NCI-H1417 treated with DMSO at 0.1 percent for 48 hours (cell line): ENCODE measurements around the gene VPS37C.

ENCODE experiments used
- DNase-seq: peaks from one replicate; lab custom pipeline; 2025; lab: John Stamatoyannopoulos, UW

Gene VPS37C

DNA sequence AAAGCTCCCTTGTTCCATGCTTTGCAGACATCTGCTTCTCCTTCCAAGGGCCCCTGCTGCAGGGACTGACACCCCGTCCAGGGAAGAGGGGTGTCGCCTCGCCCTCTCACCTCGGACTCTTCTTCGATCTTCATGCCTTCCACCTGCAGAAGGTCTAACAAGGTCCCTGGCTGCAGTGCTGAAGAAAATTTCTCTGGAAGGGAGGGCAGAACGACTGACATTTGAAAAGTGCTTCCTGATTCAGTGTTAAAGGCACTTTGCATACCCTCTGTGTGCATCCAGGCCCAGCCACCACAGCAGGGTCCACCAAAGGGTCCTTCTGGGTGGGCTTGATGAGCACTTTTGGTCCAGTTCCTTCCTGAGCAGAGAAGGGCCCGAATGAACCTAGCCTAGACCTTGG, 28.1 kb downstream of the VPS37C start:
- no peak for DNase-seq

DNA sequence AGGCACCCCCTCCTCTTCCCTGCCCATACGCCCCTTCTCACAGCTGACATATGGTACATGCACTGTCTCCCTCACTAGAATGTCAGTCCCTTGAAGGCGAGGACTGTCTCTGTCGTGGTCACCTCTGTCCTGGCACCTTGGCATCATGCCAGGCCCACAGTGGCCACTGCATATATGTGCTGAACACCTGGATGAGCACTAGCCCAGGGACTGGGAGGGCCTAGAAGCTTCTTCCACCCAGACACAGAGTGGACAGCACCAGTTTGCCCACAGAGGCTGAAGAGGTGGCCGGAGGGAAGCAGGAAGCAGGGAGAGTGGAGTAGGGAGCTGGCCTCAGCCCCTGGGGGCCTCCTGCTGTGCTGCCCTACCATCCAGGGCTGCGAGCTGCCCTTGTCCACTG, 28.6 kb downstream of the VPS37C start:
- no peak for DNase-seq

DNA sequence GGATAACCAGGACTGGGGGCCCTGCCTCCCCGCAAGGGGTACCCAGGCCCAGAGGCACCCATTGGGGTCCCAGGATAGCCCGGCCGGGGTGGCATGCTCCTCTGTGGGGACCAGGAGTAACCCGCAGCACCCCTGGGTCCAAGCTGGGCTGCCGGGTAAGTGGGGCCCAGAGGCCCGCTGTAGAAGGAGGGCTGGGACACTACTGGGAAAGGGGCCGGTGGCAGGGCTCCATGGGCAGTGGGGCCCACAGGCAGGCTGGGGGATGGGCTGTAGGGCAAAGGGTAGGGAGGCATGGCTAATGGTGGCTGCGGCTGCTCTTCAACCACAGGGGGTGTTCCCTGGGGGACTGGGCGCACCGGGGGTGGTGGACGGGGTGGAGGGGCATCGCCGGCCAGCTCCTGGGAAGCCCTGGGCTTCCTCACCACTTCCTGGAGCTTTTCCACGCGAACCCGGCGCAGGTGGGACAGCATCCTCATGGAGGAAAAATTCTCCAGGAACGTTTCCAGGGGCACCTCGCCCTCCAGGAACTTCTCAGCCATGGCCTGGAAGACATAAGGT, 29.1 kb downstream of the VPS37C start:
- DNase-seq, result no peak

DNA sequence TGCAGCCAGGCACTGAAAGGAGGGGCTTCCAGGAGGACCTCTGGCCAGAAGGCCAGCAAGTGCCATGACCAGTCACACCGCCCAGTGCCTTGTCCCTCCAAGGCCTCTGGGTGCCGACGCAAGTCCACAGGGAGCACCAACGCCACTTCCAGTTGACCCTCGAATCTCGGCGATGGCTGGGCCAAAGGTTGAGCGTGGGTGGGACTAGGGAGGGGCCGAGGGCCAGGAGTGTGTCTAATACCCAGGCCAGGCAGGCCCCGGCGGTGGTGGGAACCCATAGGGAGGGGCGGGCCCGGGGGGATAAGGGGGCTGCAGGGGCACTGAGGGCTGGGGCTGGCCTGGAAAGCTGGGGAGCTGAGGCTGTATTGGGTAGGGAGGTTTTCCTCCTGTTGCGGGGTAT, 29.6 kb downstream of the VPS37C start:
- no peak for DNase-seq

DNA sequence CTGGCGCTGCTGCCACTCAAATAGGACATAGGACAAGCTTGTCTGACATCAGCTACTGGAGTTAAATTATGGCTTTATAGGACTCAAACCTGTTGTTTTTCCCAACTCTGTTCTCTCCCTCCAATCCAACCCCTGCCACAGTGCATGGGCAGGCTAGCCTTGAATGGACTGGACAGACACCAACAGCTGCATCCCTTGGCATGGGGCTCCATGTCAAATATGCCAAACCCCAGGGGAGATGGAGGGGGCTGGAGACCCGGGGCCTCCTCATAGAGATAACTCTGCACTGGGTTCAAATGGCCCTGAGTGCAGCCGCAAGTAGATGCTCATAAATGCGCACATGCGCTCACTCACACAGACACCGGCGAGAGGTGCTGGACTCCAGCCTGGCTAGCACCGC, 30.0 kb downstream of the VPS37C start:
- DNase-seq, result no peak

DNA sequence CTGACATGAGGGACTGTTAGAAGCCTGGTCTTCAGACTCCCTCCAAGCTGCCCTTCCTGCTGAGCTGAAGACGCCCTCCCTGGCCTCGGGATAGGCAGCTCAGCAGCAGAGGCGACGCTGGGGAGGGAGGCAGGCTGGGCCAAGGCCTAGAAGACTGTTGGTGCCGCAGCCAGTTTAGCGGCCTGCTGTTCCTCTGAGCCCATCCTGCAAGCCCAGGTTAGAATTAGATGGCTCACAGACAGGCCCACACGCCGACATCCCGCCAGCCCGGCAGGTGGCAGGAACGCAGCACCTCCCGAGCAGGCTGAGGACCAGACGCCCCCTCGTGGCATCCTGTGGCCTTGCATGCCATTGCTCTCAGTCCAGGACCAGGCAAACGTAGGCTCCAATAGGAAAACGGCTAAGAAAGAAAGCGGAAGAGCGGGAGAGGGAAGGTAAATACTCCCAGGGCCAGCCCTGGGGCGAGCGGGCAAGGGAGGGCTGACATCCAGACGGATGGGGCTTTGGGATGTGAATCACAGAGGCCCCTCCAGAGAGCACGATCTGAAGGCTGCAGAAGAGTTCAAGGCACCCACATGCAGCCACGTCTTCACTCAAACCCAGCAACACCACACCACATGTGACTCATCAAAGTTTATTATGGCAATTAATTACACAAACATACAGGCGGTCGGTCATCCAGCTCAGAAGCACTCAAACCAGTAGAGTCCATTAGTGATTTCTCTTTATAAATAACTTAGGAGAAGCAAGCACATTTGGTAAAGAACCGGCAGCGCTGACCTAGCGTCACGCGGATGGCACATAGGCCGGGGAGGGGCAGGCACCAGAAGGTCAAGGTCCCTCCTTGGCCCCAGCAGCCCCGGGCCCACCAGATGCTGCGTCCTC, 31.3 kb downstream of the VPS37C start:
- DNase-seq, result no peak

DNA sequence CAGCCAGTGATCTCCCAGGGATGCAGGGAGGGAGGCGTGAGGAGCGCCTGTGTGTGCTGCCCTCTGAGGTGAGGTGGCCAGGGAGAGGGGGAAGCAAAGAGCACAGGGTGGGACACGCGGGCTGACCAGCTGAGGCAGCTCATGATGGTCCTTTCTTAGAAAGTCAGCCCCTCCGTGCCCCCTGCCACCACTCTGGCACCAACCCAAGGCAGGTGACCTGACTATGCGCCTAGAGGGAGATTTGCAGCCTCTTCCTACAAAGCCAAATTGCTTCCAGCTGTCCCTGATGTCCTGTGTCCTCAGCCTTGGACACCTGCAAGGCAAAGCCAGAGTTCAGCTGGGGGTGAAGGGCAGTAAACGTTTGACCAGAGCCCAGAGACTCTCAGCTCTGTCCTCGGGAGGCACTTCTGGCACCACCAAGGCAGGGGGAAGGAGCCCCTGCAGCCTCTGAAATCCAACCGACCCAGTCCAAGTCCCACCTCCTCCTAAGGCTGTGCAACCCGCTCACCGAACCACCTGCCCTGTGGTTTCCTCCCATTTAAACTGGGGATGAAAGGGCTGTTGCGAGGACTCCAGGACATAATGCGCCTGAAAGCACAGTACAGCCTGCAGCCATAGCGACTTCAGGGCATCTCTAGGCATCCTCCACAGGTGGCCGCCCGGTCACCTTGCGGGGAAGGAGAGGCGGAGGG, 32.1 kb downstream of the VPS37C start:
- no peak for DNase-seq

DNA sequence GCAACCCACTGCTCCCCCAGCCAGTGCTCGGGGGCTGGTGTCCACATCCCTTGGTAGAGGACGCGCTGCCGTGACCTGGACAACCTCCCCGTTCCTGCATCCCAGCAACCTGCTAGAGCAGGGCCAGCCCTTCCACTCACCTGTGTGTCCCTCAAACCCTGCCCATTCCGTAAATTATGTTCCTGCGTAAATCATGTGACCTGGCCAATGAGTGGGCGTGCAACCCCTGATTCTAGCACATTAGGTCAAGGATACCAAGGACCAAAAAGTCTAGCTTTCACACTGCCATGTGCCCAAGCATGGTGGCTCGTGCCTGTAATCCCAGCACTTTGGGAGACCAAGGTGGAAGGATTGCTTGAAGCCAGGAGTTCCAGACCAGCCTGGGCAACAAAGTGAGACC, 33.2 kb downstream of the VPS37C start:
- DNase-seq, result no peak

DNA sequence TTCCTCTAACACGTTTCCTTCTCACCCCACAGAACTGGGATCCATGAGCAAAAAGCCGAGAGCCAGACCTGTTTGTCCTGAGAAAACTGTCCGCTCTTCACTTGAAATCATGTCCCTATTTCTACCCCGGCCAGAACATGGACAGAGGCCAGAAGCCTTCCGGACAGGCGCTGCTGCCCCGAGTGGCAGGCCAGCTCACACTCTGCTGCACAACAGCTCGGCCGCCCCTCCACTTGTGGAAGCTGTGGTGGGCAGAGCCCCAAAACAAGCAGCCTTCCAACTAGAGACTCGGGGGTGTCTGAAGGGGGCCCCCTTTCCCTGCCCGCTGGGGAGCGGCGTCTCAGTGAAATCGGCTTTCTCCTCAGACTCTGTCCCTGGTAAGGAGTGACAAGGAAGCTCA, 35.0 kb downstream of the VPS37C start:
- DNase-seq, result no peak

DNA sequence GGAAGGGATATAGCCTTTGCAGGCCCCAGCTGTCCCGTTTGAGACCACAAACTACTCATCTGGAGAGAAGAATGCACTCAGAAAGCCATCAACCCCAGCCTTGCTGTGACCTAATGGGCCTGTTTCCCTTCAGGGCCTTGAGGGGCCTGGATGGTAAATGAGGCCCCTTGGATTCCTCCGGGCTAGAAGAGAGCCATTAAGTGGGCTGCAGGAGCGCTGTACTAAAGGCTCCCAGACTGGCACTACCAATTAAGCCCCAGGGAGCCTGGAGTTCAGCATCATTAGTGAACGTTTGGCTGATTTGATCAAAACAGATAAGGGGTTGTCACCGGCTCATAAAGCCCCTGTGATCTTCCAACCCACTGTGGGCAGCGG, 35.9 kb downstream of the VPS37C start:
- DNase-seq, result no peak

DNA sequence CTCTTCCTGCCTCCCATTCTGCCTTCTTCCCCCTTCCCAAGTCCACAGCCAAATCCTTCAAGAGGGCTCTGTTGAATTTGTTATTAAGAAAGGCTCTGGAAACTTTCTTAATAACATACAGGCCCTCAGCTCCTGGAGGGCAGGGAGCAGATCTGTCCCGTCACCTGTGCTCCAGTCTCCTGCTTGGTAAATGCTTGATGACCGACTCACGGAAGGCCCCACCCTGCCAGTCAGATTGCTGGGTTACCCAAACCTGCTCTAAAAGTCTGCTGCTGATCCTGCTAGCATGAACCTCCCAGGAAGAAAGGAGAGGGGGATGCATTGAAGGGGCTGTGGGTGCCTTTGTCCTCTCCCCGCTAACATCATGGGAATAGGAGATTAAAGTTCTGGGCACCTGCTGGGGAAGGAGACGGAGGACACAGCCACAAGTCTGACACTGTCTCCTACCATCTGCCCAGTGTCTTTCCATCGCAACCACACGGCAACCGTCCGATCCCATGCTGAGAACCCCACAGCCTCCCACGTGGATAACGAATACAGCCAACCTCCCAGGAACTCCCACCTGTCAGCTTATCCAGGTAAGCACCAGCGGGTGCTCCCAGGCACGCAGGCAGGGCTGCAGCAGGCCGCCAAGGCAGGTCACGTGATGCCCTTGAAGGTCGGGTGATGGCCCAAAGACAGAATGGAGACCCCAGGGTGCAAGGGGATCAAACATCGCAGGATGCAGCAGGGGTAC, 36.5 kb downstream of the VPS37C start:
- DNase-seq, result no peak

DNA sequence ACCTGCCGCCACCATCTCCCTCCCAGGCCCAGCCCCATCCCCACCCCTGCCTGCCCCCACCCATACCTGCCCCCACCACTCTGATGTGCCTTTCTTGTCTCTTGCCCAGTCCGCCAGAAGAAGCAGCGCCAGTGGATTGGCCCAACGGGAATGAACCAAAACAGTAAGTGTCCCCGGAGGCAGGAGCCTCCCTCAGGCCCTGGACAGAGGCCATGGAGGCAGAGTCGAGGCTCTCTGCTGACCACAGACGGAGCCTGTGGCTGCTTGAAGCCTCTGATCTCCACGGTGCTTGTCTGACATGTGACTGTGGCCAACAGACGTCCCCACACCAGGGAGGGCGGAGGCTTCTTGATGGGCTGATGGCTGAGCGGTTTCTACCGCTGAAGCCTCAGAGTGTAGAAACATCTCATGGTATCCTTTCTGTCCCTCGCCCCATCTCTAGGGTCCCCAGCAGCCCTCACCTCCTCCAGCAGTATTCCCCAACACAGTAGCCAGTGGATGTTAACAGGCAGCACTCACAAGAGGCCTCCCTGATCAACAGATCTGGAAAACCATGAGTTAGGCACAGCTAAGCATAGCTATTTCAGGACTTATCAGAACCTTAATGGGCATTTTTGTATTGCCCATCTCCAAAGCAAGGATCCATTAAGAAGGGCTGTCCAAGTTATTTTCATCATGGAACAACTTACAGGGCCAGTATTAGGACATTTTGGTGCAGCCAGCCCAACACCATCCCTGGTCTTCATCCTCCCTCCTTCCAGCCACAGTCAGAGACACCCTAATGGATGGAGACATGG, 37.3 kb downstream of the VPS37C start:
- no peak for DNase-seq

DNA sequence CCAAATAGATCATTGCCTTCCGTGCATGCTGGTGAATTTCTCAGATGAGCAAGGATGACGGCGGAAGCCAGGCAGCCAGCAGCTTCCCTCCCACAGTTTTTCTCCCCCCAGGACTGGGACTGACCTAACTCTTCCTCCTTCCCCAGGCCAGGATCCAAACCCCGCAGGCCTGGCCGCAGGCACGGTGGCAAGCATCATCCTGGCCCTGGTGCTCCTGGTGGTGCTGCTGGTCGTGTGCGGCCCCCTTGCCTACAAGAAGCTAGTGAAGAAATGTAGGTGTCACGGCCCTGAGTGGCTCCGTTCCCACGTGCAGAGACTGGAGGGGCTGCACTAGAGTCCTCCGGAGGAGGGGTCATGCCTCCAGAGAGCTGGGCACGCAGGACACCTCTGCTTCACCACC, 38.5 kb downstream of the VPS37C start:
- no peak for DNase-seq

DNA sequence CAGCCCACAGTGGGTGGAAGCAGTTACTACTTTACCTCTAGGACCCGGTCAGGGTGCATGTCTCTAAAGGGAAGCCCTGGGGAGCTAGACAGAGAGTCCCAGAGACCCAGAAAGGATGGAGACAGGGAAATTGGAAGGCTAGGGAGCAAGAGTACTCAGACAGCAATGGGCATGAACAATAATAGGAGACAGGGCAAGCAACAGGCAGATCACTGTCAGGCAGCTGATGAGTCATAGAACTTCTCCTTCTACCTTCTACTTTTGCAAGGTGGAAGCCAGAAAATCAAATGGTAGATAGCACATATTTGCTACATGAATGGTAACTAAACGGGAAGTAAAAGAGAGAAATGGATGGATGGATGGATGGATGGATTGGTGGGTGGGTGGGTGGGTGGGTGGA, 39.3 kb downstream of the VPS37C start:
- no peak for DNase-seq

DNA sequence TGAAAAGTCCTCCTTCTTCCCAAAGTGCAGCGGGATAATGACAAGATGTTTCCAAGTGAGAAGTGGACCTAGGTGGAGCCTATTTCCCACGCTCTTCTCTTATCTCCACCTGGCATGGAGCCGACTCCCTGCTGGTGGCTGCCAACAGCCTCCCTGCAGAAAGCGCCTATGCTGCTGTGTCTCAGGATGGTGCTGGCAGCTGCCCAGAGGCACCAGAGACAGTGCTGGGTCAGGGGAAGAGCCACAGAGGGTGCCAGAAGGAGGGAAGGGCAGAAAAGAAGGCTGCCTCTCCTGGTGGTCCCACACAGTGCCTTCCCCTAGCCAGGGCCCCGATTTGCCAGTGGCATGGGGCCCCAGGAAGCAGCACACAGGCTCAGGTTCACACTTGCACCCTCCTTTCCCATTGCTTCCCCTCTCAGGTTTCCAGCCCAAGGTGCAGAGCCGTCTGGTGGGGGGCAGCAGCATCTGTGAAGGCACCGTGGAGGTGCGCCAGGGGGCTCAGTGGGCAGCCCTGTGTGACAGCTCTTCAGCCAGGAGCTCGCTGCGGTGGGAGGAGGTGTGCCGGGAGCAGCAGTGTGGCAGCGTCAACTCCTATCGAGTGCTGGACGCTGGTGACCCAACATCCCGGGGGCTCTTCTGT, 39.9 kb downstream of the VPS37C start:
- no peak for DNase-seq

DNA sequence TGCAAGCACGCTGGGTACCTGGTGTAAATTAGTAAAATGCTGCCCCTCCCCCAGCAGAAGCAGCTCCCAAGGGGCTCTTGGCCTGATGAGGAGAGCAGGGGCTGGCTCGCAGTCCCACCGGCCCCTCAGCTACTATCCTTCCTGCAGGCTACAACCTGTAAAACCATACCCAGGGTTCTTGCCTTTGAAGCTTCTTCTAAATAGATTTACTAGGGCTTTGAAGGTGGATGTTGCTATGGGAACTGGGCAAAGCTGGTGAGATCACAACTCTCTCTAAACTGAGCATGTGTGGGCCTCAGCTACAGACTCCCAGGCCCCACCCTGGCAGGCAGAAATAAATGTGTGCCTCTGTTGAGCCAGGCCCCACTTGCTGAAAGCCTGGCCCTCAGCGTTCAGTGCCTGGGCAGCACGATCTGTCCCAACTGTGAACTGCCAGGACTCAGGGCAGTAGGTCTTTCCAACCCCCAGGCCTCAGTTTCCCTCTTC, 40.5 kb downstream of the VPS37C start:
- DNase-seq, result no peak

DNA sequence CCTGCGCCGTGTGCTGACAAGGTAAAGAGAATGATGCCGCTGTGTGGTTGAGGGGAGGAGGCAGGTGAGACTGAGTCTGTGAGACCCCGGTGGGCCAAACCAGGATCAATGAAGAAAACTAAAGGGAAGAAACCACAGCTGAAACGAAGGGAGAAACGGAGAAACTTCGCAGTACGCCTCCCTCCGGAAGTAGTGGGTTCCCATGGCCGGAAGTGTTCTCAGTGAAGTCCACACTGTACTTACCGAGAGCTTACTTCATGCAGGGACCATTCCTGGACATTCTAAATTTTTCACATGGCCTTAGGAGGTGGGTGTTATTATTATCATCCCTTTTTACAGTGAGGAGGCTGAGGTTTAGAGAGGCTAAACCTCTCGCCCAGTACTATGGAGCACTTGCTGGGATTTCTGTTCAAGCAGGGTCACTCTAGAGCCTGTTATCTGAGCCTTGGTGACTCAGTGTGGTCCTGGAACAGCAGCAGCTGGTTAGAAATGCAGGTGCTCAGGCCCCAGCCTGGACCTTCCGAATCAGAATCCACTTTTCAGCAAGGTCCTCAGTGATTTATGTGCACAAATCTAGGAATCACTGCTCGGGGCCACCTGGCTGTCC, 41.0 kb downstream of the VPS37C start:
- DNase-seq, result no peak

DNA sequence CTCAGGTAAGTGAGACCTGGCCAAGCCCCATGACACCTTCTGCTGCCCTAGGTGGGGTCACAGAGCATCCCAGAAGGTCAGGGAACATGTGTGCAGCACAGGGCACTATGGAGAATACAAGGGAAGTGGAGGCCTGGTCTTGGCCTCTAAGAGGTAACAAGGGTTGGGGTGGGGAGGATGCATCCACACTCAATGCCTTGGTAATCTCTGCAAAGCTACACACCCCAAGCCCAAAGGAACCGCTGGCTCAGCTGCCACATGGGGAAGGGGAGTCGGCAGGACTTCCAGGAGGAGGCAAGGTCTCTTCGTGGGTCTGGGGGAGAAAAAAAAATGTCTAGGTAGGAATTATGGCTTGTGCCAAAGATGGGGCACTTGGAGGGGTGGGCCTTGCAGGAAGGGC, 41.7 kb downstream of the VPS37C start:
- DNase-seq, result no peak

DNA sequence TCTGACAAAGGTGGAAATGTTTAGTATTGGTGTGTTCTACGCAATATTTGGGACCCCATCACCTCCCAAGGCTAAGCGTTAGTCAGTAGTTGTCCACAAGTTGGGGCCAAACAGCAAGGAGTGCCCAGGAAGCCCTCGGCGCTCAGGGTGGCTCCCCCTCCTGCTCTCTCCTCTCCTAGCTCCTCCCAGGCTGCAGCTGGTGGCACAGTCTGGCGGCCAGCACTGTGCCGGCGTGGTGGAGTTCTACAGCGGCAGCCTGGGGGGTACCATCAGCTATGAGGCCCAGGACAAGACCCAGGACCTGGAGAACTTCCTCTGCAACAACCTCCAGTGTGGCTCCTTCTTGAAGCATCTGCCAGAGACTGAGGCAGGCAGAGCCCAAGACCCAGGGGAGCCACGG, 42.2 kb downstream of the VPS37C start:
- DNase-seq, result no peak

DNA sequence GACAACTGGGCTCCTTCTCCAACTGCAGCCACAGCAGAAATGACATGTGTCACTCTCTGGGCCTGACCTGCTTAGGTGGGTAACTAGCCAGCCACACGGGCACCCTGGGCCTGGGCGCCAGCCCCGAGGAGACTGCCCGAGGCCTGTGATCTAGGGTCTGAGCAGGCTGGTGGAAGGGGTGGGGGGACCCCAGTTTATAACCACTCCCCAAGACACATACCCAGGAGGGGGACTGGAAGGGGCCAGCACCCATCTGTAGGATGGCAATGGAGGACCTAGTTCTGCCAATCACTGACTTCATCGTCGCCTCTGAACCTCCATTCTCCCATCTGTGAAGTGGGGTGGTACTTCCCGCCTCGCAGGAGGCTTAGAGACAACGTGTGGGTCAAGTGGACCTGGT, 42.8 kb downstream of the VPS37C start:
- no peak for DNase-seq

DNA sequence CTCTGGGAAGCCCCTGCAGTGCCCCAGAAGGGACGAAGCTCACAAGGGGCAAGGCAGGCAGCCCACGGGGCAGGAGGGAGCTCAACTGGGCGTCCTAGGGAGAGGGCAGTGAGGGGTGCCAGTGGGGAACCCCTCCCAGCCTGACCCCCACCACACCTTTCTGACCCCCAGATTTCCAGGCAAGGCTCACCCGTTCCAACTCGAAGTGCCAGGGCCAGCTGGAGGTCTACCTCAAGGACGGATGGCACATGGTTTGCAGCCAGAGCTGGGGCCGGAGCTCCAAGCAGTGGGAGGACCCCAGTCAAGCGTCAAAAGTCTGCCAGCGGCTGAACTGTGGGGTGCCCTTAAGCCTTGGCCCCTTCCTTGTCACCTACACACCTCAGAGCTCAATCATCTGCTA, 43.2 kb downstream of the VPS37C start:
- no peak for DNase-seq
